Measurements from ENCODE around the gene PTGDR2. TPM values are rescaled to one million over a fixed set of nuclear protein-coding genes. Genes with fewer than 3 reads are reported as not detected.

PTGDR2 gene
- total and polyA plus RNA-seq, 2 experiments from 2014 or later = 0.07 to 0.09 TPM

GRCh38 chr11:60844045-60844869 lies 11.5 kb downstream of the PTGDR2 start:
- Histone ChIP-seq H3K9me3 (ENCODE audit: low read depth) (no peaks in the 10 kb centered on the region), H3K36me3 (no peaks in the 10 kb centered on the region), H3K27ac (no peak overlapping the region), H3K4me1 (ENCODE audit: low read depth) (peaks cover 4% of the 10 kb centered on the region), H3K4me3 (no peak overlapping the region), H3K27me3 (no peaks in the 10 kb centered on the region)
- TF ChIP-seq CTCF (IDR thresholded peaks at IDR 0.05; ENCODE audit: low read depth, low read length) = no peak
- DNase-seq (ENCODE audit: low read depth in 1 of 2, low spot score in 1 of 2) = no peak

GRCh38 chr11:60842668-60843600 lies 12.8 kb downstream of the PTGDR2 start:
- TF ChIP-seq CTCF (IDR thresholded peaks at IDR 0.05; ENCODE audit: low read depth, low read length) = no peak
- no peak overlapping the region for H3K27ac ChIP-seq
- no peaks in the 10 kb centered on the region for H3K9me3 ChIP-seq (ENCODE audit: low read depth)
- DNase-seq (ENCODE audit: low read depth in 1 of 2, low spot score in 1 of 2) = no peak
- no peaks in the 10 kb centered on the region for H3K27me3 ChIP-seq
- H3K4me1 ChIP-seq (ENCODE audit: low read depth) = peaks cover 4% of the 10 kb centered on the region
- no peaks in the 10 kb centered on the region for H3K36me3 ChIP-seq
- H3K4me3 ChIP-seq = peak overlapping the region; percentile 88

- Histone ChIP-seq H3K27me3 (no peaks in the 10 kb centered on the region), H3K4me1 (ENCODE audit: low read depth) (peaks cover 8% of the 10 kb centered on the region), H3K9me3 (ENCODE audit: low read depth) (no peaks in the 10 kb centered on the region), H3K36me3 (no peaks in the 10 kb centered on the region), H3K27ac (no peak within 1 kb of the TSS), H3K4me3 (peak within 1 kb of the TSS; percentile 88)
- no peak for TF ChIP-seq CTCF (IDR thresholded peaks at IDR 0.05; ENCODE audit: low read depth, low read length)
- DNase-seq (ENCODE audit: low read depth in 1 of 2, low spot score in 1 of 2) = peak; percentile 93 to 98
These were observed 13.7 kb downstream of the PTGDR2 start, which contains the start of gene CCDC86 for GRCh38 chr11:60841797-60842667. Gene CCDC86, plus strand, starts transcription at chr11:60842113. Its CDS starts 12 bp downstream, at chr11:60842125.

- no peak for TF ChIP-seq CTCF (IDR thresholded peaks at IDR 0.05; ENCODE audit: low read depth, low read length)
- peak in 1 of 2 donors; percentile 97 for DNase-seq (ENCODE audit: low read depth in 1 of 2, low spot score in 1 of 2)
- Histone ChIP-seq H3K27ac (no peak overlapping the region), H3K36me3 (no peaks in the 10 kb centered on the region), H3K9me3 (ENCODE audit: low read depth) (no peaks in the 10 kb centered on the region), H3K4me3 (no peak overlapping the region), H3K4me1 (ENCODE audit: low read depth) (peaks cover 13% of the 10 kb centered on the region), H3K27me3 (no peaks in the 10 kb centered on the region)
These were observed 15.0 kb downstream of the PTGDR2 start for GRCh38 chr11:60840470-60841430.

All from cardiac muscle cell (in vitro differentiated cells and primary cell).